NCI-H345 treated with DMSO at 0.1 percent for 48 hours (cell line): ENCODE data around the gene RPP38.

ENCODE experiments used
- DNase-seq: peaks from one replicate; lab custom pipeline; 2025; ENCODE audit not compliant: unreplicated experiment; lab: John Stamatoyannopoulos, UW

RPP38 gene

GRCh38 chr10:15149042-15149771 is 52.1 kb downstream of the RPP38 start:
- DNase-seq: no peak

DNA sequence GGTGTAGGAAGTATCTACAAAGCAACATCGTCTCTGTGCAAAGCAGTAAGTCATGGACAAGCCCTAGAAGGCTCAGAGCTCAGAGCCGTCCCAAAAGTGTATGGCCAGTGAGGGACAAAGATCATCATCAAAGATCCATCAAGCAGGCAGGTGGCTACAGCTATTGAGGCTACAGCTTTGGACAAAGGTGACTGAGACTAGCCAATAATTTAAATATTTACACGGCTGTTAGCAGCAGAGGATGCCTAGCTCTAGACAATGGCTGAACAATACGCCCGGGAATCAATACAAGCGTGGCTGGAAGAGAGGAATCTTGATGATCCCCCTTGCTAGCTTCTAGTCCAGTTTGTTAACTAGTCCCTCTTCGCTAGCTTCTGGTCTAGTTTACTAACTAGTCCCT is 53.4 kb downstream of the RPP38 start:
- DNase-seq: no peak

DNA sequence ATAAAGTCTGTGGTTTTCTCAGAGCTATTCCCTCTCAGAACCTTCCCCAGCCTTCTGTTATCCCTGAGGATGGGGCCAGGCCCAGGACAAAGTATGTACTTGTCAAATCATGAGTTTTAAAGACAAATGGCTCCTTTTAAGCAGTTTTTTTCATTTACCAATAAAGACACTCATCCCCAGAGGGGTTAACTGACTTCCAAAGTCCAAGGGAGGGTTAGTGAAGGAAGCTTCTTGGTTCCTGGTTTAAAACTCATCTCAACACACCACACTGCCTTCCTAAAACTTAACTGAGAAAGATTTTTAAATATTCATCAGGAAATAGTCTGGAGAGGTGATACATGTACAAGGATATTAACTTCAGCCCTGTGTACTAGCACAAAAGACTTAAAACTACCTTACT is 55.4 kb downstream of the RPP38 start:
- no peak for DNase-seq
